HG03025 (cell line): ENCODE data around the gene TEX28.
"Not testable (repeated sequence)": the region's sequence is repeated elsewhere in the genome, so short reads cannot be mapped to it uniquely, and the experiment has no call there.

Source experiments
- ATAC-seq: cut with Tn5 transposase; IDR thresholded peaks from one replicate; pipeline ENCODE4 v1.9.1; 2021; ENCODE audit warnings: mild to moderate bottlenecking, moderate library complexity; ENCODE audit not compliant: unreplicated experiment, low FRiP score

The TEX28 gene

DNA sequence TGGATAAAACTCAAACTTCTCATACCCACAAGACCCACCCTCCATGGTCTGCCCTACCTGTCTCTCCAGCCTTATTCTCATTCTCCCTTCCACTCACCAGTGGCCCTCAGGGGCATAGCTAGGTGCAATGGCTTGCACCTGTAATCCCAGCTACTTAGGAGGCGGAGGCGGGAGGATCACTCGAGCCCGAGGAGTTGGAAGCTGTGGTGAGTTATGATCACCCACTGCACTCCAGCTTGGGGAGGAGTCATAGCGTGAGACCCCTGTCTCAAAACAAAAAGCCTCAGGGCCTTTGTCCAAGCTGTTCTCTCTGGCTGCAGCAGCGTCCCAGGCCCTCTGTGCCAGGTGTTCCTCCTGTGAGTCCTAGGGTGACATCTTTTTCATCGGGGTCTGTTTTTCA, 17.2 kb upstream of the TEX28 start:
- ATAC-seq: no peak

DNA sequence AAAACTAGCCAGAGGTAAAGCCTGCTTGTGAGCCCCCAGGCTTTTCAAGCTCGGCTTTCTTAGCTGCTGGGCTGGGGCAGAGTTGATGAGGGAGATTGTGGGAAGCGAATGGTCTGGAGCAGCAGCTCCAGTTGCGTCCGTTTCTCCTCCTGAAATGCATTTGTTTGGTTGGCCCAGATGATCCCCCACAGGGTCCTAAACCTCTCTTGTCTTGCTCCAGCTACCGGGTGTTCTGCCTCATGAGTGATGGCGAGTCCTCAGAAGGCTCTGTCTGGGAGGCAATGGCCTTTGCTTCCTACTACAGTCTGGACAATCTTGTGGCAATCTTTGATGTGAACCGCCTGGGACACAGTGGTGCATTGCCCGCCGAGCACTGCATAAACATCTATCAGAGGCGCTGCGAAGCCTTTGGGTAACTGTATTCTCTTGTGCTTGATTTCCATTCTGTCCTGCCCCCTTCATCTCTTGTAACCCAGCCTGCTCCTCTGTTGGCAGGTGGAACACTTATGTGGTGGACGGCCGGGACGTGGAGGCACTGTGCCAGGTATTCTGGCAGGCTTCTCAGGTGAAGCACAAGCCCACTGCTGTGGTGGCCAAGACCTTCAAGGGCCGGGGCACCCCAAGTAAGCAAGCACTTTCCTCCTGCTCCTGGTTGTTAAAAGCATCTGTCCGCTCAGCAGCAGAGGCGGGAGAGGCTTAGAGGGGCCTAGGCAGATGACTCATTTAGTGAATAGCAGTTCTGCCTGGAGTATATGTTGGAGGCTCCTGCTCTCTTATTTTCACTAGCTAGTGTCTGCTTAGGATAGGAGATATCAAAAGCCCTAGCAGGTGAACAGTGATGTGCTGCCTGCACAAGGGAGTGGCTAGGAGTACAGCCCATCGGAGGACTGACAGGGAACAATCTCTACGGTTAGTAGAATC, 16.0 kb upstream of the TEX28 start:
- ATAC-seq: no peak

DNA sequence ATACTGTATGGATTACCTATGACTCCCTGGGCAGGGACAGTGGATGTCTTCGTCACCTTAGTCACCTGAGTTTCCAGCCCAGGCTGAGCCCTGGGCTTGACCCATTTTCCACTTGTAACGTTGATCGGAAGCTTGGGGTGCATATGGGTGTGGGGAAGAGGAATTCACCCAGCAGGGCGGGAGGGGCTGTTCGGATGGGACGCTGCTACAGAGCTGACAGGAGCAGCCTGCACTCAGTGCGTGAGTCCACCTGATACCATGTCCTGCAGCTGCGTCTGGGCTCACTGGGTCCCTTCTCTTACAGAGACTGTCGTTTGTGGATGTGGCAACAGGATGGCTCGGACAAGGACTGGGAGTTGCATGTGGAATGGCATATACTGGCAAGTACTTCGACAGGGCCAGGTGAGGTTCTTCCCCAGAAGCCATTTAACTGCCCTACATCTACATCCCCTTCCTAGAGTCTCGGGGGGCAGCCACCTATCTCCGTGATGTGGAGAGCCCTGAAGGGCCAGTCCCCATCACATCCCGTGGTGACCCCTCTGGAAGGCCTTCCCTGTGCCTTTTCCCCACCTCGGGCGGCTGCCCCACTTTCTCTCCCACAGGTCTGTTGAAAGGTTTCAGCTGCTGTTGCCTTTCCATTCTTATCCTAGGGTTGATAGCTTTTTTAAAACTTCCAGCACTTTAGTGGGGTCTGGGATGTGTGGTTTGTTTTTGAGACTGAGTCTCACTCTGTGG, 14.3 kb upstream of the TEX28 start:
- no peak for ATAC-seq

DNA sequence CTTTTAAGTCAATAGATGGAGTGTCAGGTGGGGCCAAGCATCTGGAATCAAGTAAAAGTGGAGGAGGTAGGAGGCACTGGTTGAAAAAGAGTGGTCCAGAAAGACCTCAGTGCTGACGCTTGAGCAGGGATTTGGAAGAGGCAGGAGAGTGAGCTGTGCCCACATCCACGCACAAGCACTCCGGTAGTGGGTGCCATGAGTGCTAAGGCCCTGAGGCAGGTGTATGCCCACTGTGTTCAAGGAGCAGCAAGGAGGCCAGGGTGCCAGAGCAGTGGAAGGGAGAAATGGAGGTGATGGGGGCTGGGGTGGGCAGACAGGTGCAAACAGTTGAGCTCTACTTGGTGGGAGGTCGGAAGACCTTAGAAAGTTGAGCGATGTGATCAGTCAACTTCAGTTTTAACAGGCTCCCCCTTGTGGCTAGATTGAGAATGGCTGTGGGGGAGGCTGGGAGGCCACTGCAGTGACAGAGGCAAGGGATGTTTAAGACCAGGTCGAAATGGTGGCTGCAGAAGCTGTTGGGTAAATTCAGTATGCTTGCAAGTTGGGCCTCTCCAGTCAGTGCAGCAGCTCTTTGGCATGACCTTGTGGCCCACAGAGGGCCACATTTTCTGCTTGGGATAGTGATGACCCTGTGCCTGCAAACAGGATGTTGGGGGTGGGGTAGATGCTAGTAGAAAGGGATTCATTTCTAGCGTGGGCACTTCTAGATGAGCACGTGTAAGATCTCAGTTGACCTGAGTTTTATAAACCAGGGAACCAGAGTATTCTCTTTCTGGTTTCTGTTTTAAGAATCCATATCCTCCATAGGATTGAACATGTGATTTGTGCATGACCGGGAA, 13.4 kb upstream of the TEX28 start:
- no peak for ATAC-seq

DNA sequence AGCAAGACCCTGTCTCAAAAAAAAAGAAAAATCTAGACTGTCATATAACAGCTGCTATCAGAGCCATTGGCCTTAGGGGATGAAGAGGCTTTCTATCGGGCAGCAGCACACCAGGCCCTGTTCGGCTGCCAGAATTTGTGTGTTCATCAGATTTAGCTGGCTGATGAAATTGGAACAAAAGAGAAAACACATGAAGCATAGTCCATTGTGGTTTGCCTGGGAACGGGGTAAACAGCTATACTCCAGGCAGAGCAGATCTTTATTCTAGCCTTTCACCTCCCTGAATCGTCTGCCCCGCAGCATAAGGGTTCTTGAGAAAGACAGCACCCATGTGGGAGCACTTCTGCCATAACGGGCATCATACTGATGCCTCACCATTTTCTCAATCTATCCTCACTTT, 12.3 kb upstream of the TEX28 start:
- no peak for ATAC-seq

DNA sequence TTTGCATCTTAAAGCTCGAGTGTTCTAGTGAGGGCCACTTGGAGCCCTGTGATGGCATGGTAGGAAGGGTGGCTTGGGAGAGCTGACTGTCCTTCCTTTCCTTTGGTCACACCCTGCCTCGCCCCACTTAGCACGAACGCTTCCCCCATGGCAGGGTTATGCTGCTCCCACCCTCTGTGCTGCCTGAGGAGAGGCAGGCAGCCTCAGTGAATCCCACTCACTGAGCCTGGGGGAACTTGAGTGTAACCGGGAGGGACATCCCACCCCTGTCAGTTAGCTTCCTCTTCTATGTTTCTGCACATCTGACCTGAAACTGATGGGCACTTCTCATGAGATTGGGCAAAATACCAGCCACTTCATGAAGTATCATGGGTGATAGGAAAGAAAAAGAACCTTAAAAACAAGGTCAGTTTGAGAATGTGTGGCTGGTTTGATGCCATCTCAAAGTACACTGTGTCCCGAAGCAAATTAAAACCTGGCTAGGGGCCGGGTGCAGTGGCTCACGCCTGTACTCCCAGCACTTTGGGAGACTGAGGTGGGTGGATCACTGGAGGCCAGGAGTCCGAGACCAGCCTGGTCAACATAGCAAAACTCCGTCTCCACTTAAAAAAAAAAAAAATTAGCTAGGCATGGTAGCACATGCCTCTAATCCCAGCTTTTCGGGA, 10.7 kb upstream of the TEX28 start:
- ATAC-seq: no peak

DNA sequence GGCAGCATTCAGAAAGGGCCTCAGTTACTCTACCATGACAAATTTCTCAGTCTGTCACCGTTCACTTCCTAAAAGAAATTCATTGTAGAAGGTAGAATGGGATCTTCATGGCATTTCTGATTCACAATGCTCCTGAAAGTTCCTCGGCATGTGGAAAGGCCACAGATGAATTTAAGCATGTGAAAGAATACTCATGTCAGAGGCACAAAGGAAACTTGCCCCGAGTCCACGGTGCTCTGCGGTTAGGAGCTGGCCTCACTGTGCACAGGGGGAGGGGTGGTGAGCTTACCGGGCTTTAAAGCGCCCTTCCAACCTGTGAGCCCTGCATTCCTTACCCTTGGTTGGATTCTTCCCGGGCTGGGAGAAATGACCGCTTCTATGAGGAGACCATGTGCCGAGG, 9.9 kb upstream of the TEX28 start:
- ATAC-seq: no peak

DNA sequence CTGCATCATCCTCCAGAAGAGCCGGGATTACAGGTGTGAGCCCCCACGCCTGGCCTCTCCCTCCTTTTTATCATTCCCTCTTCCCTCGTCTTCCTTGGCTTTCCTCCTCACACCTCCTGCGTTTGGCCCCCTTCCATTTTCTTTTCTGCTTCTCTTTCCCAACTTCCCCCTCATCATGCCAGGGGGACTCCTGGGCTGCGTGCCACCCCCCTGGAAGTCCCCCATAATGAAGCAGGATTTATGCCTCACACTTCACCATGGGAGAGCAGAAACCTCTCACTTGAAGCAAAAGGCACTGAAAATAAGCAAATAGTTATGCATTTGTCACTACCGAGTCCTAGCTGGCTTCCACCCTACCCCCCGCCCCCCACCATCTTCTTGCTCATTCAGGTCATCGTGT, 8.6 kb upstream of the TEX28 start:
- ATAC-seq: no peak

DNA sequence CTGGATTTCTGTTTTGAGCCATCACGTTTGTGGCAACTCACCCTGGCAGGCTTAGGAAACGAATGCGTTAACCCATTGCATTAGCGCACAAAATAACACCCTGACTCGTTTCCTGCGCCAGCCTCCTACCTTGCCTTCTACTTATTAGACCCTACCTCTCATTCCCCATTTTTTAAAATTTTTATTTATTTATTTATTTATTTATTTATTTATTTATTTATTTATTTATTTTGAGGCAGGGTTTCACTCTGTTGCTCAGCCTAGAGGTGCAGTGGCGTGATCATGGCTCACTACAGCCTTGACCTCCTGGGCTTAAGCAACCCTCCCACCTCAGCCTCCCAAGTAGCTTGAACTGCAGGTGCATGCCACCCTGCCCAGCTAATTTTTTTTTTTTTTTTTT, 8.1 kb upstream of the TEX28 start:
- not testable (repeated sequence) for ATAC-seq

DNA sequence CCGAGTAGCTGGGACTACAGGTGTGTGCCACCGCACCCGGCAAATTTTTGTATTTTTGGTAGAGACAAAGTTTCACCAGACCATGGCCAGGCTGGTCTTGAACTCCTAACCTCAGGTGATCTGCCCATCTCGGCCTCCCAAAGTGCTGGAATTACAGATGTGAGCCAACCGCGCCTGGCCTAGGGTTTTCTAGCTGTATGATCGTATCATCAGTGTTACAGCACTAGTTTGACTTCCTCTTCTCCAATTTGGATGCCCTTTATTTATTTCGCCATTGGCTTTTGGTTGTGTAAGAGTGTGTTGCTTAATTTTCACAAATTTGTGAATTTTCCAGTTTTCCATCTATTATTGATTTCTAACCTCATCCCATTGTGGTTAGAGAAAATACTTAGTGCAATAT, 5.9 kb upstream of the TEX28 start:
- no peak for ATAC-seq

DNA sequence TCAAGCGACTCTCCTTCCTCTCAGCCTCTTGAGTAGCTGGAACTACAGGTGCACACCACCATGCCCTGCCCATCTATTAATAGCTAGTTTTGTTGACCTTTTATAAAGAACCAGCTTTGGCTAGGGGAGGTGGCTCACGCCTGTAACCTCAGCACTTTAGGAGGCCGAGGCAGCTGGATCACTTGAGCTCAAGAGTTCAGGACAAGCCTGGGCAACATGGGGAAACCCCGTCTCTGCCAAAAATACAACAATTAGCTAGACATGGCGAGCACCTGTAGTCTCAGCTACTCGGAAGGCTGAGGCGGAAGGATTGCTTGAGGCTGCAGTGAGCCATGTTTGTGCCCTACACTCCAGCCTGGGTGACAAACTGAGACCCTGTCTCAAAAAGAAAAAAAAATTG, 3.4 kb upstream of the TEX28 start:
- ATAC-seq: no peak

DNA sequence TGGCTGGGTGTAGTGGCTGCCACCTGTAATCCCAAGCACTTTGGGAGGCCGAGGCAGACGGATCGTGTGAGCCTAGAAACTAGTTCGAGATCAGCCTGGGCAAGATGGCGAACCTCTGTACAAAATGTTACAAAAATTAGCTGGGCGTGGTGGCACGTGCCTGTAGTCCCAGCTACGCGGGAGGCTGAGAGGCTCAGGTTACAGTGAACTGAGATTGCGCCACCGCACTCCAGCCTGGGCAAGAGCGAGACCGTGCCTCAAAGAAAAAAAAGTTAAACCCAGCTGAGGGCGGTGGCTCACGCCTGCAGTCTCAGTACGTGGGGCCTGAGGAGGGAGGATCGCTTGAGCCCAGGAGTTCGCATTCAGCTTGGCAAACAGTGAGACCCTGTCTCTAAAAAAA, 1.8 kb upstream of the TEX28 start:
- no peak for ATAC-seq

DNA sequence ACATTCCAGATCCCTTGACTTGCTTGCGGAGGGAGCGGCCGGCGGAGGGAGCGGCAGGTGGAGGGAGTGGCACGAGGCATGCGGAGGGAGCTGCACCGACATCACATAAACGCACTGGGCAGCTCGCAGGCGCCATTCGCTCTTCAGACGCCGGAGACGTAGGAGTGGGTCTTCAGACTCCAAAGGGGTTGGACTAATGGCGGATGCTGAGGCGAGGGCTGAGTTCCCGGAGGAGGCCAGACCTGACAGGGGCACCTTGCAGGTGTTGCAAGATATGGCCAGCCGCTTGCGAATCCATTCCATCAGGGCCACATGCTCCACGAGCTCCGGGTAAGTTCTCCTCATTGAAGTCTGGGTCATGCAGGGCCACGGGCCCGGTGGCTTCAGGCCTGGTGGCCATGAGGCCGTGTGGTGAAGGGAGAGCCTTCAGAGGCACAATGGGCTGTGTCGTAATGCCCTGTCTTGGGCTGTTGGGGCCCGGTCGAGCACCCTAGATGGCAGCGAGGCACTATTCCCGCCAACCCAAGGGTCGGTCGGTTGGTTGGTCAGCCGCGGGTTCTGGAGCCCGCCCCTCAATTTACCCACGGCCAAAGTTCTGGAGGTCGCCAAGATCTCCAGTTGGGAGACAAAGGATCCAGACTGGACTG, 863 bp upstream of the TEX28 start, which contains the start of gene TKTL1:
Gene TKTL1, plus strand, starts transcription at position 132 of the 647 bp plus-strand sequence. Its CDS starts 65 bp downstream, at position 197.
- ATAC-seq: no peak

DNA sequence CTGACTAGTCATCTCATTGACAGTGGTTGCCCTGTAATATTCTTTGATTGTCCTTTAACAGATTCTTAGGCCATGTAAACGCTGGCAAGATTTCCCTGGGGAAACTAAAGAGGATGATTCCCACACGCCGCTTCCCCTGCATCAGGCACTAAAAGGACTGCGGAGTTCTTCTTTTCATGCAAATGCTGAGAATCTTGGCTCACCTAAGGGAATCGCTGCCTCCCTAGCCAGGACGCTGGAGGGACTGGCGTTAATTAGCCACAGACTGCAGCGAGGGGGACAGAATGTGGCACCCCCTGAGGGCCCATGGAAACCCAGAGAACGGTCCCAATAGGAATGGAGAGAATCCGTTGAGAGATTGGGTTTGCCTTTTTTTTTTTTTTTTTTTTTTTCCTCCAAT, 8.5 kb downstream of the TEX28 start:
- not testable (repeated sequence) for ATAC-seq

DNA sequence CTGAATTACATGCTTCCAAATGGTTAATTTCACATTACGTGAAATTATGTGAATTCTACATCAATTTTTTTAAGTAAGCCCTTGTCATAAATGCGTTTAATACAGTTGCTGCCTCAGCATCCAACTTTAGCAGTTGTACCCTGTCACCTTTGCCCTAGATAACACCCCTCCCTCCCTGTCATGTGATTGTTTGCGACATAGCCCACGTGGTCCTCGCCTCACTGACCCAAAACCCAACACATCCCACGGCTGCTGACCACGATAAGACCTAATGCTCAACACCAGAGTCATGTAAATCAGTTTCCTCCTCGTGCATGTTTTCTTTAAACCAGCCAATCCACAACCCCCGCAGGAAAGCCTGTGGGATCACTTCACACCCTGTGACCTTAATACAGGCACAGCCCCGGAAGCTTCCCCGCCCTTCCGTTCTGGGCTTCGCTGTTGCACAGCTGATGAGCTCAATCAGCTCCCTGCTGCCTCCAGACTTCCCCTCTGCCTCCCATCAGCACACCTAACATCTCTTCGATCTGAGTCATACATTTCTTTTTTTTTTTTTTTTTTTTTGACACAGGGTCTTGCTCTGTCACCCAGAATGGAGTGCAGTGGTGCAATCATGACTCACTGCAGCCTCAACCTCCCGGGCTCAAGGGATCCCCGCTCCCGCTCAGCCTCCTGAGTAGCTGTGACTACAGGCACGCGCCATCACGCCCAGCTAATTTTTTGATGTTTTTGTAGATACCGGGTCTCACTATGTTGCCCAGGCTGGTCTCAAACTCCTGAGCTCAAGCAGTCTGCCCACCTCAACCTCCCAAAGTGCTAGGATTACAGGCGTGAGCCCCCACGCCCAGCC, 10.2 kb downstream of the TEX28 start:
- not testable (repeated sequence) for ATAC-seq

DNA sequence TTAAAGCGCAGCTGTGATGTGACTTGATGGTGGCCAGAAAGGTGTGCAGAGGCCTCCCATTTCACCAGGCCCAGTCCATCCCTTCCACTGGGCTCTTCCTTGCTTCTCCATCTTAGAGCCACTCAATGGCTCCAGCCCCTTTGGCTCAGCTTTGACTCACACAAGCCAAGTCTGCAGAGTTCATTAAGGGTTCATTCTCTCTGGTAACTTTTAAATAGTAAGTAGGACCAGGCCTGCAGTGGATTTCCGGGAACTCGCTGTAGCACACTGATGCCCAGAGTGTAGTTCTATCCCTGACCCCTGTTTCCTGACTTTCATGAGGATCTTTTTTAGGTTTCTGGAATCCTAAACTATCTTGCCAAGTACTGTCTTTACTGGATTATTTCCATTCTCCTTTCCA, 25.7 kb downstream of the TEX28 start:
- not testable (repeated sequence) for ATAC-seq

DNA sequence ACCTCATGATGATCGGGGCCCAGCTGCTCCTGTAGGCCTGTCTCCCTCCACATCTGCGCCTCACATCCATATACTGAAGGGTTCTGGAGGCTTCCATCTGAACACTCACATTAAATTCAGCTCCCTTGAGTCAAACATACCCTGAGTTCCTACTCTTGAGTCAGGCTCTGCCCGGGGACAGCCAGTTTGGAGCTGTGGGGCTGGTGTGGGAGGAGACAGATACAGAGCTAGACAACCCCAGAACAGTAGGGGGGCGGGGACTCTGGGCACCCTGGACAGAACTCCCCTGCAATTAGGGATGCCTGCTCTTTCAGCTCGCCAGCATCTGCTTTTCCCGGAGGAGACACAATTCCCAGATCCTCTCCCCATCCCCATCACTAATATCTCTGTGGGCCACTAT, 31.9 kb downstream of the TEX28 start:
- ATAC-seq: not testable (repeated sequence)

DNA sequence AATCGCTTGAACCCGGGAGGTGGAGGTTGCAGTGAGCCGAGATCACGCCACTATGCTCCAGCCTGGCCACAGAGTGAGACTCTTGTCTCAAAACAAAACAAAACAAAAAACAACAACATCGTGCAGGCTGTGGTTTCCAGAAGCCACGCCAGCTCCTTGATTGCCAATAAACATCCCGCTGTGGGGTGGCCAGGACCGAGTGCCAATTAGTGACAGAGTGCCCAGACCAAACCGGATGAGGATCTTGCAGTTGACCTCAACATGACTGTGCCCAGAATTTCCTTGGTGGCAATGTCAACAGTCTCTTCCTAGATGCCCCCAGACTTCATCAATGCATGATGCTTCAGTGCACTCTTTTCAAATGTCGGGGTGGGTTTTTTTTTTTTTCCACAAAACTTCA, 36.2 kb downstream of the TEX28 start:
- ATAC-seq: not testable (repeated sequence)

DNA sequence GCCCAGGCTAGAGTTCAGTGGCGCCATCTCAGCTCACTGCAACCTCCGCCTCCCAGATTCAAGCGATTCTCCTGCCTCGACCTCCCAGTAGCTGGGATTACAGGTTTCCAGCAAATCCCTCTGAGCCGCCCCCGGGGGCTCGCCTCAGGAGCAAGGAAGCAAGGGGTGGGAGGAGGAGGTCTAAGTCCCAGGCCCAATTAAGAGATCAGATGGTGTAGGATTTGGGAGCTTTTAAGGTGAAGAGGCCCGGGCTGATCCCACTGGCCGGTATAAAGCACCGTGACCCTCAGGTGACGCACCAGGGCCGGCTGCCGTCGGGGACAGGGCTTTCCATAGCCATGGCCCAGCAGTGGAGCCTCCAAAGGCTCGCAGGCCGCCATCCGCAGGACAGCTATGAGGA, 37.6 kb downstream of the TEX28 start, which contains the start of gene OPN1MW3:
Gene OPN1MW3, plus strand, starts transcription at position 301 of the 400 bp plus-strand sequence. Its CDS starts 38 bp downstream, at position 339.
- not testable (repeated sequence) for ATAC-seq
